OCI-LY7 (cell line): Measurements from ENCODE around the gene CALR3. TPM values are rescaled to one million over a fixed set of nuclear protein-coding genes. Genes with fewer than 3 reads are reported as not detected.

Experiments used
- BruUV-seq: library from RNA; stranded (reverse); fragments of 400-500 nt; replicated peaks from 2 replicates; lab custom pipeline; 2021; lab: Mats Ljungman, UMichigan
- CTCF ChIA-PET: fragments of 300-600 bp; sonication (Branson Sonifier 250); formaldehyde crosslinking; loops from one replicate; lab custom pipeline; 2022; ENCODE audit warnings: antibody characterized with exemption; ENCODE audit not compliant: unreplicated experiment; lab: Charles Lee
- POLR2A ChIA-PET: fragments of 300-600 bp; sonication (Branson Sonifier 250); formaldehyde crosslinking; loops from one replicate; lab custom pipeline; 2022; ENCODE audit warnings: antibody characterized with exemption; lab: Charles Lee
- DNase-seq: peaks from one replicate; pipeline ENCODE4 v3.0.0-alpha.2; 2015; ENCODE audit warnings: low spot score
- H2AFZ ChIP-seq: fragments of 200-600 bp; sonication (generic), shearing (Covaris generic); 2 replicates; pipeline ENCODE4 v1.6.1; 2014; ENCODE audit warnings: mild to moderate bottlenecking, antibody characterized with exemption, low read length, moderate library complexity
- H3K27ac ChIP-seq: fragments of 200-600 bp; sonication (generic); 2 replicates; pipeline ENCODE4 v1.5.1; 2014; ENCODE audit warnings: mixed run types, low read depth, mild to moderate bottlenecking, moderate library complexity, low read length, inconsistent platforms; ENCODE audit not compliant: poor library complexity, severe bottlenecking
- H3K36me3 ChIP-seq: fragments of 200-600 bp; sonication (generic); 2 replicates; pipeline ENCODE4 v1.6.1; 2014; ENCODE audit warnings: mild to moderate bottlenecking, antibody characterized with exemption, low read length, moderate library complexity, mixed read lengths; ENCODE audit not compliant: insufficient read depth
- H3K4me1 ChIP-seq: fragments of 200-600 bp; sonication (generic); 2 replicates; pipeline ENCODE4 v1.5.1; 2014; ENCODE audit warnings: mild to moderate bottlenecking, low read length; ENCODE audit not compliant: insufficient read depth, poor library complexity, severe bottlenecking
- H3K4me2 ChIP-seq: fragments of 200-600 bp; sonication (generic); 2 replicates; pipeline ENCODE4 v1.6.1; 2014; ENCODE audit warnings: mild to moderate bottlenecking, low read length
- H3K4me3 ChIP-seq: fragments of 200-600 bp; sonication (generic); 2 replicates; pipeline ENCODE4 v1.5.1; 2014; ENCODE audit warnings: mild to moderate bottlenecking, low read depth, low read length; ENCODE audit not compliant: poor library complexity, severe bottlenecking
- H3K79me2 ChIP-seq: fragments of 200-600 bp; sonication (generic); 2 replicates; pipeline ENCODE4 v1.6.1; 2016; ENCODE audit warnings: low read depth, mild to moderate bottlenecking, low read length, moderate library complexity, mixed read lengths; ENCODE audit not compliant: insufficient read depth
- H3K9me2 ChIP-seq: fragments of 200-600 bp; sonication (generic); 2 replicates; pipeline ENCODE4 v1.6.1; 2016; ENCODE audit warnings: mild to moderate bottlenecking, low read length, mixed read lengths; ENCODE audit not compliant: insufficient read depth
- H3K9me3 ChIP-seq: fragments of 200-600 bp; sonication (generic); 2 replicates; pipeline ENCODE4 v1.6.1; 2014; ENCODE audit warnings: mild to moderate bottlenecking, mixed run types, low read length, mixed read lengths
- H4K20me1 ChIP-seq: fragments of 200-600 bp; sonication (generic); 2 replicates; pipeline ENCODE4 v1.6.1; 2014; ENCODE audit warnings: mild to moderate bottlenecking, antibody characterized with exemption, low read length, moderate library complexity, mixed read lengths; ENCODE audit not compliant: insufficient read depth
- EZH2phosphoT487 ChIP-seq: fragments of 200-600 bp; sonication (generic); IDR thresholded peaks from 2 replicates; pipeline ENCODE4 v1.6.1; 2018; ENCODE audit warnings: low read depth, borderline replicate concordance, mild to moderate bottlenecking, mixed run types, antibody characterized with exemption, low read length, moderate library complexity, mixed read lengths
- intact Hi-C: fragments of 100-400 bp; cut with micrococcal nuclease; formaldehyde crosslinking; loops from one replicate; pipeline ENCODE4 v1.10.0; 2022; ENCODE audit not compliant: unreplicated experiment
- total RNA-seq, 2 experiments: library from RNA; depleted of rRNA in 1 of 2; stranded (reverse); fragments of >200 nt in 1 of 2; shearing (Covaris generic) in 1 of 2; gene quantifications; 2 replicates each; pipeline ENCODE4 v1.2.3, GENCODE V29; 2014 to 2022
- TF ChIP-seq, protein P1 (sequence below): fragments of 200-600 bp; sonication (generic); conservative IDR thresholded peaks from 2 replicates; pipeline ENCODE4 v1.5.1; 2014; ENCODE audit warnings: mild to moderate bottlenecking, antibody characterized with exemption, low read length, moderate library complexity, mixed read lengths

Gene CALR3
- total RNA-seq, 2 experiments from 2014 or later: not detected

DNA sequence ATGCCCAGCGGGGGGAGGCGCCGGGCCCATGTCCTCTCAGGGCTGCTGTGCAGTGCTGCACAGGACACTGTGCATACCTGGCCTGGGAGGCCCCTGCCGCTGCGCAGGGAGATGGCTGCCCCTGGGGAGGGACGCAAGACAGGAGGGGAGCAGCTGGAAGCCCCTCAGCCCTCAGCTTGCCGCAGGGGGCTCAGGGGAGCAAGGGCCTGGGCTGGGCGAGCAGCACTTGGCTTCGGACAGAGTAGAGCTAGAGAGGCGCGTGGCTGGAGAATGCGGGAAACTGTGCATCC, 35.4 kb upstream of the CALR3 start:
- H3K4me1 ChIP-seq: no peaks in the 10 kb centered on the region
- H3K36me3 ChIP-seq: peaks cover 98% of the 10 kb centered on the region
- CTCF ChIA-PET: no interaction called here
- POLR2A ChIA-PET: no interaction called here
- no peak for DNase-seq
- intact Hi-C loops: no loop called here
- no peaks in the 10 kb centered on the region for H4K20me1 ChIP-seq
- no peaks in the 10 kb centered on the region for H3K9me3 ChIP-seq
- H3K9me2 ChIP-seq: no peaks in the 10 kb centered on the region
- peaks cover 5% of the 10 kb centered on the region for H3K79me2 ChIP-seq
- no peak overlapping the region for H3K4me3 ChIP-seq
- H2AFZ ChIP-seq: no peak overlapping the region
- H3K27ac ChIP-seq: no peak overlapping the region
- H3K4me2 ChIP-seq: no peak overlapping the region
- no TSS peak for BruUV-seq
- TF ChIP-seq EZH2phosphoT487: no peak
- TF ChIP-seq, protein P1, sequence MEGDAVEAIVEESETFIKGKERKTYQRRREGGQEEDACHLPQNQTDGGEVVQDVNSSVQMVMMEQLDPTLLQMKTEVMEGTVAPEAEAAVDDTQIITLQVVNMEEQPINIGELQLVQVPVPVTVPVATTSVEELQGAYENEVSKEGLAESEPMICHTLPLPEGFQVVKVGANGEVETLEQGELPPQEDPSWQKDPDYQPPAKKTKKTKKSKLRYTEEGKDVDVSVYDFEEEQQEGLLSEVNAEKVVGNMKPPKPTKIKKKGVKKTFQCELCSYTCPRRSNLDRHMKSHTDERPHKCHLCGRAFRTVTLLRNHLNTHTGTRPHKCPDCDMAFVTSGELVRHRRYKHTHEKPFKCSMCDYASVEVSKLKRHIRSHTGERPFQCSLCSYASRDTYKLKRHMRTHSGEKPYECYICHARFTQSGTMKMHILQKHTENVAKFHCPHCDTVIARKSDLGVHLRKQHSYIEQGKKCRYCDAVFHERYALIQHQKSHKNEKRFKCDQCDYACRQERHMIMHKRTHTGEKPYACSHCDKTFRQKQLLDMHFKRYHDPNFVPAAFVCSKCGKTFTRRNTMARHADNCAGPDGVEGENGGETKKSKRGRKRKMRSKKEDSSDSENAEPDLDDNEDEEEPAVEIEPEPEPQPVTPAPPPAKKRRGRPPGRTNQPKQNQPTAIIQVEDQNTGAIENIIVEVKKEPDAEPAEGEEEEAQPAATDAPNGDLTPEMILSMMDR: no peak

DNA sequence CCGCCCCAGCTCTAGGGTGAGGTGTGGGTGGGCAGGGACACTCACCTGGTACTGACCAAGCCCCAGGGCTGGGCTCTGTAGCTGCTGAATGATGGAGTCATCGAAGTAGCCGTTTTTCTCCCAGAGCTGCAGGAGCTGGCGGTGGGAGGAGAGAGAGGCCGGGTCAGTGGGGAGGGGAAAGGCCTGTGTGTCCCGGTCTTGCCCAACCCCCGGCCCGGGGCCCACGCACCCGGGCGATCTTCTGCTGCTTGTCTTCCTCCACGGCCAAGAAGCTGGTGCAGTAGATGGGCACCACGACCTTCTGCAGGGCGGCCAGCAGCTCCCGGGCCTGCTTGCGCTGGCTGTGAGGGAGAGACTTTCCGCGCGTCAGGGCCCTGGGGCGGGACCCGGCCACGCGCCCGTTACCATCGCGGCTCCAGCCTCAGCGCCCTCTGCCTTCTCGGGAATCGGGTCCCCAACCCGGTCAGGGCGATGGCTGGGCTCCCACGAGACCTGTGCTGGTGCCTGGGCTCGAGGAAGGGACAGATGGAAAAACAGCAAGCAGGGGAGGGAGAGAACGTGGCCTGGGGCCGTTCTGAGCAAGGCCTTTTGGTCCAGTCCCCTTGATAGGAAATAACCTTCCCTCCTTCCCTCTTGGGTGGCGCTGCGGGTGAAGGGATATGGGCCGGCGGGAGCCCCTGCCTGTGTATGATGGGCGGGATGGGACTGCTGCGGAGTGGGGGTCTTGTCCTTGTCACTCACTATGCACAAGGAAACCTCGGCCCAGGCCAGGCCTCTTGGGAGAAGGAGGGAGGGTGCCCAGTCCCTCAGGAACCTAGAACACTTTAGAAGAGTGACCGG, 34.8 kb upstream of the CALR3 start:
- BruUV-seq: no TSS peak
- ChIA-PET POLR2A (no interaction called here), CTCF (no interaction called here)
- TF ChIP-seq, protein P1: no peak
- no peak for TF ChIP-seq EZH2phosphoT487
- no peaks in the 10 kb centered on the region; the same call in 1 of the 2 replicates for H3K79me2 ChIP-seq
- intact Hi-C loops: no loop called here
- H3K9me2 ChIP-seq: no peaks in the 10 kb centered on the region
- no peak overlapping the region for H3K27ac ChIP-seq
- no peak overlapping the region for H3K4me3 ChIP-seq
- DNase-seq: no peak
- peaks cover 98% of the 10 kb centered on the region for H3K36me3 ChIP-seq
- H4K20me1 ChIP-seq: no peaks in the 10 kb centered on the region
- no peaks in the 10 kb centered on the region for H3K4me1 ChIP-seq
- no peaks in the 10 kb centered on the region for H3K9me3 ChIP-seq
- H3K4me2 ChIP-seq: no peak overlapping the region
- H2AFZ ChIP-seq: no peak overlapping the region

DNA sequence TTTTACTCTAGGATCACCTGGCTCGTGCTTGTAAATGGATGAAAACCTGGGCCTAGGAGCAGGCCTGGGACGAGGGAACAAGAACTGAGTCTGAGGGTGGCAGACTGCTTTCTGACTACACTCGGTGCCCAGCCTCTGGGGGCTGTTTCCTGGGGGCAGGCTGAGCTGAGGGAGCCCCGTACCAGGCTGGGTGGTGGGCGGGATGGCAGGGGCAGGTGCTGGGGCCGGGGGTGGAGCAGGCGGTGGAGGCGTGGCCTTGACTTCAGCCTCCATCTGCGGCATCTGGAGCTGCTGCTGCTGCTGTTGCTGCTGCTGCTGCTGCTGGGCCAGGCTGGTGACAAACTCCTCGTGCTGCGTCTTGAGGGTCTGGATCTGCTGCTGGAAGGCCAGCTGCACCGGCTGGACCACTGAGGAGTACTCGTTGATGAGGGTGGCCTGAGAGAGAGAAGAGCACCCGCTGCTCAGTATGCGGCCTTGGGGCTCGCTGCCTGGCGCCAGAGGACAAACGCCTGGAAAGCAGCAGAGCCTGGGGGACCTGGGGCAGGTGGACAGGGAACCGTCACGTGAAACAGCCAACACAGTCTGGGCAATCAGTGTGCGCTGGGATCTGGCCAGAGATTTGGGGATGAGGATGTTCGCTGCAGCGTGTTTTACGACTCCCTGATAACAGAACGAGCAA, 33.6 kb upstream of the CALR3 start:
- Histone ChIP-seq H3K9me3 (no peaks in the 10 kb centered on the region), H3K4me1 (no peaks in the 10 kb centered on the region), H3K4me3 (no peak overlapping the region), H3K79me2 (no peaks in the 10 kb centered on the region), H3K9me2 (no peaks in the 10 kb centered on the region), H3K4me2 (no peak overlapping the region), H3K27ac (no peak overlapping the region), H4K20me1 (no peaks in the 10 kb centered on the region), H2AFZ (no peak overlapping the region), H3K36me3 (peaks cover 98% of the 10 kb centered on the region)
- DNase-seq: no peak
- TF ChIP-seq EZH2phosphoT487: no peak
- TF ChIP-seq, protein P1: no peak
- BruUV-seq: no TSS peak
- CTCF ChIA-PET: no interaction called here
- POLR2A ChIA-PET: no interaction called here
- intact Hi-C loops: no loop called here
